ENCODE data around the gene NGLY1. TPM values are rescaled to one million over a fixed set of nuclear protein-coding genes. Genes with fewer than 3 reads are reported as not detected.

NGLY1 gene
- total RNA-seq, 1 donor from 2014 or later: 37.3 TPM

DNA sequence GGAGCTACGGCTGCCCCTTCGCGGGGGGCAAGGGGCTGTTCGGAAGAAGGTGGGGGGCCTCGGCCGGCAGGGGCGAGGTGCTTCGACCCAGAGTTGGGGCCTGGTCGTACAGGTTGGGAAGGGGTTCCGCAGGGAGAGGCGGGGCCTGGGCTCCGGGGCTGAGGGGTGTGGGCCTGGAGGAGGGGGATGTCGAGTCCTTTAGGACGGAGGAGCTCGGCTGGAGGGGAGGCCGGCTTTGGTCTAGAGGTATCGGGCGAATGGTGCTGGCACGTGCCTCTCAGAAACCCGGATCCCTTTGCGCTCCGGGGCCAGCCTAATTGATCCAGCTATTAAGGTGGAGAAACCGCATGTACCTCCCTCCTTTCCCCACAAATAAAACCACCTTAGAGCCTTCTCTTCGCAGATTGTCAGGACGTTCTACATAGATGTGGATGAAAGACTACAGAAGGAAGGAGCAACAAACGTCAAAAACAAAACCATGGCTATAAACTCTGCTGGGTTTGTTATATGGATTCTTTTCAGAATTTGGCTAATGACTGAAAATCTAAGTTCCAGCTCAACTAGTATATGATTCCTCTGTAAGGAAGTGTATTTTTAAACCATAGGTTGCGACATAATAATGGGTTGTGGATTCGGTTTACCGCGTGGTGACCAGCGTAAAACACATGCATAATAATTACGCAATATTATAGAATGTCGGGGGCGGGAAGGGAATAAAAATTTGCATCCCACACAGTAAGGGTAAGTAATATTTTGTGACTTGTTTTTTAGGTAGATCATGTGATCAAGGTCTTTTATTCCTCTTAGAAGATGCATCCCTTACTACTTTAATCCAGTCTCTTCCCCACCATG is 644 bp upstream of the NGLY1 start:
- no peak for DNase-seq (ENCODE audit: low read depth, low spot score)

DNA sequence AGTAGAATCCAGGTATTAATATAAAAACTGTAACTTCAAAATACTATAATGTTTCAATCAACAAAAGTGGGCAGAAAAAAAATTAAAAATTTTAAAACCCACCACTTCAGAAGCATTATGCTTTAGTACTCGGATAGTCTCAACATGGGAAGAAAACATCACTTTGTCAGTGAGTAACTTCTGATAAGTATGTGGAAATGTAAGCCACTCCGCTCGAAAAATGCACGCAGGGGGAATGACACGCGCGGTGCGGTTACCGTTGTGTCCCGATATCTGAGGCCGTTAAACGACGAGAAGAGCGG is 656 bp downstream of the NGLY1 start:
- no peak for DNase-seq (ENCODE audit: low read depth, low spot score)

DNA sequence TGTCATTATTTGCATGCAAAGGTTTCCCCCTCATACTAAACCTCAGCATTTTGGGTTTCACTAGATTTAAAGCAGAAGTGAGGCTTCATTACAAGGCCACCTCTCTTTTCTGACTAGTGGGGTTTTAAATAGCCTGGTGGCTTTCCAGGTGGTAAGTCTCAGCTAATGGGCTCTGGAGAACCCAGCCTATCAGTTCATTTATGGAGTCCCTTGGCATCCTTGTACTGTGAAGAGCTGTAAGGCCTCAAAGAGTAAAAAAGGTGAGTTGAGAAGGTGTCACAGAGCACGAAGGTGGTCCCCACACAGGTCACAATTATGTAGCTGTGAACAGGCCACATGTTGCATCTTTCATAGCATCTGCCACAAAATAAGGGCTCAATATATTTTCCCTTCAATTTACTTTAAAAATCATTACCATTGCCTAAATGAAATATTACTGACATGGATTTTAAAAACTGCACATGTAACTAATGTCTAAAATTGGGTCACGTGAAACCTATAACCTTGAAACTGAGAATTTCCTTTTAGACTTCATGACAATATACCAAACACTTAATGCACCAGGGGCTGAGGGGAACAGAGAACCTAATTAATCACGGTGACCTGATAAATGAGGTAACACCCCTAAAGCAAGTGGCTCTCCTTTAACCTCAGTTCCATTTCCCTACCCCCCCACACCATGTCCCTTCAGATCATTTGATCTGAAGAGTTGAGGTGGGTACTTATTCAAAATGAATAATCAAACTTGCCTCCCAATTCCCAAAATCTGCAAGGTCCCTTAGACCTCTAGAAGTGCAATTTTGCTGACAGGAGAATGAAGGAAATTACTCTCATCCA is 1.3 kb downstream of the NGLY1 start:
- DNase-seq (ENCODE audit: low read depth, low spot score): no peak

DNA sequence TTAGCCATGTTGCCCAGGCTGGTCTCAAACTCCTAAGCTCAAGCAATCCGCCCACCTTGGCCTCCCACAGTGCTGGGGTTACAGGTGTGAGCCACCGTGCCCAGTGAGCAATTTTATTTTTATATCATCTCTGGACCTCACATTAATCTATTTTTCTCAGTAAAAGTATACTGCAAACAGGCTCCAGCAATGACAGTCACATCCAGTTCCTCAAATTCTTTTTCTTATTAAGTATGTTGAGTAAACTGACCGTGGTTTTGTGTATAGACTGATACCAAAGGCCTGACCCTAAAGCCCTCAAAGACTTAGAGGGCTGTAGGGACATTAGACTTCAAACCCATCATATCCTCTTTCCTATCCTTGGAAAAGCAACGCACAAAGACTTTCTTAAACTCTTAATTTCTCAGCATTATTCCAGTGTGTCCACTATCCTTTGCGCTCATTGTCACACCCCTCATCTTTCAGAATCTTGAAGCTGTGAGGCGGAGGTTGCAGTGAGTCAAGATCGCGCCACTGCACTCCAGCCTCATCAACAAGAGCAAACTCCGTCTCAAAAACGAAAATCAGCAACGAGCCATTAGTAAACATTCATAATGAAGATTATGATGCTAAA is 2.0 kb downstream of the NGLY1 start:
- DNase-seq (ENCODE audit: low read depth, low spot score): no peak

DNA sequence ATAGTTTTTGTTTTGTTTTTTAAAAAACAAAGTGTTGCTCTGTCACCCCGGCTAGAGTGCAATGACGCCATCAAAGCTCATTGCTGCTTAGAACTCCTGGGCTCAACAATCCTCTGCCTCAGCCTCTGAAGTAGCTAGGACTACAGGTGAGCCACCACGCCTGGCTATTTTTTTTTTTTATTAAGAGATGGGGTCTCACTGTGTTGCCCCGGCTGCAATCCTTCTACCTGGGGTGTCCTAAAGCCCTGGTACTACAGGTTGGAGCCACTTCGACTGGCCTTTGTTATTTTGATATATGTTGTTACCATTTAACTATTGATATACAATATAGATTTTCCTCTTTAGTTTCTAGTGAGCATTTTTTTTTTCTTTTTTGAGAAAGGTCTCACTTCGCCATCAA is 2.6 kb downstream of the NGLY1 start:
- DNase-seq (ENCODE audit: low read depth, low spot score): no peak

DNA sequence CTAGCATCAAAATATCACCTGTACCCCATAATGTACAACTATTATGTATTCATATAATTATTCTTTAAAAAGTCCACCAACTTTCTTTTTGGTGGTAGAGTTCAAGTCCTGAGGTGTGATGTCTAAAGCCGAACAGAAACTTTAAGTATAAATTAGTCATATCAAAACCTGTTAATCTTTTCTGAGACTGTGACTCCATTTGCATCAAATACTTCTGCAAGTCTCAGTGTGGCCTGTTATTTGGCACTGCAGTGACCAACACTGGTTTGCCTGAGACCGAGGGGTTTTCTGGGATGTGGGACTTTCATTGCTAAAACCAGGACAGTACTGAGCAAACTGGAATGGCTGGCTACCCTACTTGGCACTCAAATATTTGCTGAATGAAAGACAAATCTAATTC is 7.3 kb downstream of the NGLY1 start:
- DNase-seq (ENCODE audit: low read depth, low spot score): no peak

DNA sequence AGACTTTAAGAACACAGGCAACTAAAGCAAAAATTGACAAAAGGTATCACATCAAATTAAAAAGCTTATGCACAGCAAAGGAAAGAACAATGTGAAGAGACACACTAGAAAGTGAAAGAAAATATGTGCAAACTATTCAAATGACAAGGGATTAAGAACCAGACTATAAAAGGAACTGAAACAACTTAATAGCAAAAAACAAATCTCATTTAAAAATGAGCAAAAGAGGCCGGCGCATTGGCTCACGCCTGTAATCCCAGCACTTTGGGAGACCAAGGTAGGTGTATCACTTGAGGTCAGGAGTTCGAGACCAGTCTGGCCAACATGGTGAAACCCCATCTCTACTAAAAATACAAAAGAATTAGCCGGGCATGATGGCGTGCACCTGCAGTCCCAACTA is 14.4 kb downstream of the NGLY1 start:
- DNase-seq (ENCODE audit: low read depth, low spot score): no peak

DNA sequence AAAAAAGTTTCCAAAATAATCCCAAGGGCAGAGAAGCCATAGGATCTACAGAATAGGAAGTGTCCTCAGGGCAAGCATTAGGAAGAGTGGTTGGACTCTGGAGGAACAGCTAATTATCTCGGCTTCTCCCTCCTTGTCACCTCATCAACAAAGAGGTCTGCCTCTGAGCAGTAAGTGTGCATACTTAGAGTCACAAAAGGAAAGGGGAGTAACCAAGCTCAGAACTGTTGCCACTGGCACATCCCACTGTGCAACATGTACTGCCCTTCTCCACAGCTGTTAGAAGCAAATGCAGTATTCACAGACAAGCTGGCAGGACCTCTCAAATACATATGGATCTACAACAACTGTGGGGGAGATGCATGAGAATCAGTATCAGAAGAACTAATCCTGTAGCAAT is 31.5 kb downstream of the NGLY1 start:
- DNase-seq (ENCODE audit: low read depth, low spot score): no peak

DNA sequence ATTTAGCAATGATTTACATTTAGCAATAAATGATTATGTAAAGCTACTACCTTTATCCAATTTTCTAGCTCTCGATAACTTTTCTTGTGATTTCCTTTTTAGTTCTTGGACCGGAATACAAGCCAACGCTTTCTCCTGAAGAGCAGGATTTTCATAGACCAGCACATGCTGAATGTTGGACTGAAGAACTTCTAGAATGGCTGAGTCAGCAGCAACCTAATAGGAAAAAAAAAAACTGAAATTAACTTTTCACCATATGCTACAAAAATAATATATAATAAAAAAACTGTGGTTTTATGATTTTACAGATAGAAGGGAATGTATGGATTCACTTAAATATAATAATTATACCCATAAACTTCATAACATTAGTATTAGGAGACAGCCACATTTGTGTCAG is 32.2 kb downstream of the NGLY1 start:
- no peak for DNase-seq (ENCODE audit: low read depth, low spot score)

DNA sequence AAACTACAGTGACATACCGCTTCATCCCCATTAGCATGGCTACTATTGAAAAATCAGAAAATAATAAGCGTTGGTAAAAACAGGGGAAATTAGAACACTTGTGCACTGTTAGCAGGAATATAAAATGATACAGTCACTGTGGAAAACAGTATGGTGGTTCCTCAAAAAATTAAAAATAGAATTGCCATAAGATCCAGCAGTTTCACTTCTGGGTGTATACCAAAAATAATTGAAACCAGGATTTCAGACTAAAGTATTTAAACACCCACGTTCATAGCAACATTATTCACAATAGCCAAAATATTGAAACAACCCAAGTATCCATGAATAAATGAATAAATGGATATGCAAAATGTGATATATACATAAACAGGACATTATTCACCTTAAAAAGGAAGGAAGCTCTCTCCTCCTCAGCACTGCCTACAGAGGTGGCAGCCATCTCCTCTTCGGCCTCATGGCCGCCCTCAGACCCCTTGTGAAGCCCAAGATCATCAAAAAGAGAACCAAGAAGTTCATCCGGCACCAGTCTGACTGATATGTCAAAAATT is 34.1 kb downstream of the NGLY1 start:
- no peak for DNase-seq (ENCODE audit: low read depth, low spot score)

DNA sequence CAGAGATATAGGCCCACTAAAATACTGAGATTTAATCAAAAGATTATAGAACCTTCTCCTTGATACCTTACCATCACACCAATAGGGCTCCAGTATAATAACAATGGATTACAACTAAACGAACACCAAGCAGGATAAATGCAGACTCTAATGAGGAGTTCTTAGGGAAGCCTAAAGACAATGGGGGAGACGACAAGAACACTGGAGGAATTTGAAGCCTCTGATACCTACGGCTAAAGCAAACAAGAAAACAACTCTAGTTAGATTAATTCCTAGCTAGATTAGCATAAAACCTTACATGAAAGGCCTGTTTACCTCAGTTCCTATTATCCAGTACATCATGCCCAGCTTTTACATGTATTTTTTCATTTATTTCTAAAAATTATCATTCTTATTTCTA is 35.1 kb downstream of the NGLY1 start:
- DNase-seq (ENCODE audit: low read depth, low spot score): no peak

DNA sequence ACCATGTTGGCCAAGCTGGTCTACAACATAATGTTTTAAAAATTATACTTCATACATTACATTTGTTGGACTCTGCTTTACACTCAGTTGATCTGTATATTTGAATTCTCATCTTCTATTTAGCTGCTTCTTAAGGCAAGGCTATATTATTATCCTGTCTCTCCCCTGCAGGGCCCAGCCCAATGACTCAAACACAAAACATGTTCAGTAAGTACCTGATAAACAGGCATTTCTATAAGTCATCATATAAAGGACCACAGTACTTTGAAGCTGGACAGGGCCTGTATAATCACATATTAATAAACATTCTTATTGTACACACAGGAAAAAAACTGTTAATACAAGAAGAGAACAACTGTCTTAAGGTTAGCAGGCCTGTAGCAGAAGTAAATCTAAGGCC is 36.2 kb downstream of the NGLY1 start:
- no peak for DNase-seq (ENCODE audit: low read depth, low spot score)

DNA sequence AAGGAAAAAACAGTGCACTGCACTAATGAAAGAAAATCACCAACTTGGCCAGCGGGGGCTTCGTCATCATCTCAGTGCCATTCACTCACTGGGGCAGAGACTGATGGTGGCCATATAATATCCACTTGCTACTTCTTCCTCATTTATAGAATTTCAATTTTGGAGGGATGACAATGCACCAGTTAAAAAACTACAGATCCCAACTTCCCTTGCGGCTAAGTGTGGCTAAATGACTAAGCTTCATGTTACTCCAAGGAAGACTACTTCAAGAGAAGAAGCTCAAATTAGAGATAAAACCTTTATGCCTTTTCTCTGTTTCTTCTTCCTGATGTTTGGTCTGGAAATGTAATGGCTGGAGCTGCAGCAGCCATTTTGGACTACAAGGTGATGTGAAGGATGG is 38.8 kb downstream of the NGLY1 start:
- DNase-seq (ENCODE audit: low read depth, low spot score): no peak

DNA sequence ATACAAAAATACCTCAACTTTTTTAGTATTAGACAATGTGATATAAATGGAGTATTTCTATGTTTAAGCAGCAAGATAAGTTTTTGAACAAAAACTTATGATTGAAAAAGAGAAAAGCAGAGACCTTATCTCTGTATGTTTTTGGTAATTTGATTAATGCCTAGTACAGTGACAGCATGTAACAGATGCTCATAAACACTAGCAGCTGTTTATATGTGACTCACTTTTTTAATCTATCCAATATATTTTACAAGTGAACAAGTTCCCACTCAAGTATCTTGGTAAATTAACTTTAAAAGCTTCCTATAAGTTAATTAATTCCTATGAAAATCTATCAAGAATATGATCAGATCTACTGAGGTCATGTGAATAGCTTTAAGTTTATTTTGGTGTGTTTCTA is 55.1 kb downstream of the NGLY1 start:
- DNase-seq (ENCODE audit: low read depth, low spot score): no peak

DNA sequence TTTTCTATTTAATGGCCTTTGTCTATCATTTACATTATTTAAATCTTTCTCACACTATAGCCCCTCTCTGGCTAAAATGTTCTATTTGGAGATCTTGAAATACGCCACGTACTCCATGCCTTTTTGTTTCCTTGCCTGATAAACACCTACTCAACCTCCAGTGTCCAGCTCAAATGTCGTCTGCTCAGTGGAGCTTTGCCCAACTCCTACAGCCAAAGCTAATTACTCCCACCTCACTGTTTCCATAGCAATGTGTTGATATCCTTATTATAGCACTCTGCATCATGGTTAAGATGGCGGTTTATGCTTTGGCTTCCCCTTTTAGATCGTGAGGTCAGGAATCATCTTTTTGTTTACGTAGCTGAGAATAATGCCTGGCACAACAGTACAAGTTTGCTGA is 55.9 kb downstream of the NGLY1 start:
- DNase-seq (ENCODE audit: low read depth, low spot score): no peak

DNA sequence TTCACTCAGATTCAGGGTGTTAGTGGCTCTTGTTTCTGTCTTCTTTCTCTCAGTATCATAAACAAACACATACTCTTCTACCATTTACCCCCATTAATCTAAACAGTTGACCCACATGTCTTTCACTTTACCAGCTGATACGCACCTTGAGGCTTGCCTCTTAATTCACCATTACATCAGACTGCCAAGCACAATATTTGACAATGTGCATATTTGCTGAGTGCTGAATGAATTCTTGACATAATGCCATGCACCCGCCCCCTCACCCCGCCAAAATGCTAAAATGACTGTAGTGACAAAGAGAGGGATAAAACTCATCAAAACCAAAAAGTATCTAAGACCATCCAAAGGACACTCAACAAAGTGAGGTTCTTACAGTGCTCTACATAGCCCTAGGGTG is 57.4 kb downstream of the NGLY1 start:
- no peak for DNase-seq (ENCODE audit: low read depth, low spot score)

DNA sequence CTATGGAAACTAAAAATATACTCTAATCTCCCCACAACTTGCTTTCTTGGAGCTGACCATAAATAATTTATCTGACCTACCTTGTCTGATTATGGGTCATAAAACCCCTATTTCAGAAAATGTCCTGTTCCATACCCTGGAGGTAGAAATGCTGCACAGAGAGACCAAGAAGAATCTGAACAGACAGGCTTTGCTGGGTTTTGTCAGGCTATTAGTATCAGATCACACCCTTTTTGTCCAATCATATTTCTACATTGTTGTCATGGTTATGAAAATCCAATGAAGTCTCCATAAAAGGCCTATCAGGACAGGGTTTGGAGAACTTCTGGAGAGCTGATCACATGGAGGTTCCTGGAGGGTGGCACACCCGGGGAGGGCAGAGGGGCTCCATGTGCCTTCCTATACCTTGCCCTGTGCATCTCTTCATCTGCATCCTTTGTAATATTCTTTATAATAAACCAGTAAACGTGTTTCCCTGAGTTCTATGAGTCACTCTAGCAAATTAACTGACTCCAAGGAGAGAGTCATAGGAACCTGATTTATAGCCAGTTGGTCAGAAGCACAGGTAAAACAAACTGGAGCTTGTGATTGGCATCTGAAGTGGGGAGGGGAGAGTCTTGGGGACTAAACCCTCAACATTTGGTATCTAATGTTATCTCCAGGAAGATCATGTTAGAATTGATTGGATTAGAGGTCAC is 58.1 kb downstream of the NGLY1 start:
- no peak for DNase-seq (ENCODE audit: low read depth, low spot score)

DNA sequence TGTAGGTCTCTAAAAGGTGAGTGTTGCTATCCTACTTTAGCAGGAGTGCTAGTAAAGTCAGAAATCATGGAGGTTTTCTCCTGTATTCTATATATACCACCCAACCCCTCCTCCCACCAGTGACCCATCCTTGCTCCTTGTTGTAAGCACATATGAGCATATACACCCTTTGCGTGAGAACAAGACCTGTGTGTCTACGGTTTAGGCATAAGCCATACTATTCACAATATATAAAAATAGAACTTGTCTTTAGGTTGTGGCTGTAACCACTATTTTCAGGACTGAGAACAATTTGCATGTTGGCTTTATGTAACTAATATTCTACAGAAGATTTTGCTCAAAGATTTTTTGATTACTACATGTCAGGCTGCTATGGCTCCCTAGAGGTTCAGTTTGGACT is 59.4 kb downstream of the NGLY1 start:
- no peak for DNase-seq (ENCODE audit: low read depth, low spot score)

DNA sequence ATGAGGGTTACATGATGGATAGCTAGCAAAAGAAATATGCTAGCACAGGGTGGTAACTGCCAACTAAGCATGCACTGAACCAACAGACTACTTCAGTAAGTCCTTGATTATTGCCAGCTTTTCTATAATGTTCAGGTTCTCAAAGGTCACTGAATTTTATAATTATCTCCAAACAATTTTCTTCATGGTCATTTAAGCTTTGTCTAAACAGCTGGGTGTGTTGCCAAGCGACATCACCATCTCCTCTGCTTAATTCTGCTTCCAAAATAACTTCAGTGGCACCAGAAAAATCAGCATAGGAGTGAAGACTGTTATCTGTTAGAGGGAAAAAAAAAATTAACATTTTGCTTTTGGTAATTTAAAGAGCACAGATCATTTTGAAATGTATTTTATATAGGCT is 63.9 kb downstream of the NGLY1 start:
- DNase-seq (ENCODE audit: low read depth, low spot score): no peak

DNA sequence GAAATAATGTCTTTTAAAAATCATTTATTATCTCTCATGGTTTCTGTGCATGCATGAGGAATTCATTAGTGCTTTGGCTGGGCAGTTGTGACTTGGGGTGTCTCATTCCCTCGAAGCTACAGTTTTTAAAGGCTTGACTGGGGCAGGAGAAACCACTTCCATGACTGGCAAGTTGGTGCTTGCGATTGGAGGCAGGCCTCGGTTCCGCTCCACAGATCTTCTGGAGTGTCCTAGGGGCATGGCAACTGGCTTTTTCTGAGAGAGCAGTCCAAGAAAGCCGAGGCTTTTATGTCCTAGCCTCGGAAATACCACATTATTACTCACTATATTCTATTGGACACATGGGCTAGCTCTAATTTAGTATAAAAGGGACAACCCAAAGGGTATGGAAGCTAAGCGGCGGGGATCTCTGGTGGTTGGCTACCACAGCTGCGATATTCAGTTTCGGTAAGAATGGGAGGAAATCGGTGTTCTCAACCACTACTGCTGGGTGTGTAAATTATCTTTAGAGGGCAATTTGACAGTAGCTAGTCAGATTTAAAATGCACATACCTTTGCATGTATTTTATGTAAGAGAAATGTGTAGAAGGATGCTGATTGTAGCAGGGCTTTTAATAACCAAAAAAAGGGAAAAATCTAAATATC is 69.8 kb downstream of the NGLY1 start:
- no peak for DNase-seq (ENCODE audit: low read depth, low spot score)

DNA sequence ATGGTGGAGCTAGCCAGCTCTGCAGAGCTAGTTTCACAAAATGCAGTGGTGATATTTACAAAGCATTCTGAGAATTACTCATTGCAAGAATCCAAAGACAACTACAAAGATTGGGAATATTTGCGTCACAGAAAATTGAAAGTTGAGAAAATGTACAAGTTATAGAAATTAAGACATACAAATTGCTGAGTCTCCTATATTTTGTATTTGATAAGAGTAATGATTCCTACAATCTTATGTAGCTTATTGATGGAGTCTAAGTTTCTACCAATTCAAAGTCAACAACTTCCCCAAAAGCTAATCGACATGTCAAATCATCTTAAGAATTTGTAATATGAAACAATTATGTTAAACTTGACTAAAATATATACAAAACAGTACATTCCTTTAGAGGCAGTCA is 72.2 kb downstream of the NGLY1 start:
- no peak for DNase-seq (ENCODE audit: low read depth, low spot score)
